Stimulated activated CD4-positive, alpha-beta T cell treated with anti-CD3 and anti-CD28 coated beads, Interleukin-12 subunit alpha, Interleukin-12 subunit beta, amount 100 ng/mL, for 48 hours (primary cell): Measurements from ENCODE around the gene GBP3.
"Not testable (repeated sequence)": the region's sequence is repeated elsewhere in the genome, so short reads cannot be mapped to it uniquely, and the experiment has no call there.

Source experiments
- DNase-seq, 3 donors: peaks; one replicate each; pipeline ENCODE4 v3.0.0-alpha.2; 2020; ENCODE audit warnings: low read depth in 2 of 3, low spot score in 1 of 3

GBP3 gene

GRCh38 chr1:89041721-89042120, 19.1 kb upstream of the GBP3 start:
- DNase-seq: no peak

GRCh38 chr1:89041119-89041641, 18.5 kb upstream of the GBP3 start:
- DNase-seq: peak in 2 of 3 donors; percentile 29 to 37

GRCh38 chr1:89040315-89040626, 17.6 kb upstream of the GBP3 start:
- DNase-seq: no peak

GRCh38 chr1:89037186-89037585, 14.5 kb upstream of the GBP3 start:
- DNase-seq: no peak

- DNase-seq: no peak
Observed at GRCh38 chr1:89035080-89035479, 12.4 kb upstream of the GBP3 start.

- DNase-seq: not testable (repeated sequence)
Observed at GRCh38 chr1:89034004-89034403, 11.3 kb upstream of the GBP3 start.

GRCh38 chr1:89029051-89029450, 6.4 kb upstream of the GBP3 start:
- DNase-seq: not testable (repeated sequence)

GRCh38 chr1:89025928-89026327, 3.3 kb upstream of the GBP3 start:
- no peak for DNase-seq

- no peak for DNase-seq
Observed at GRCh38 chr1:89023026-89023425, 360 bp upstream of the GBP3 start.

- DNase-seq: not testable (repeated sequence)
Observed at GRCh38 chr1:89018318-89018717, 4.3 kb downstream of the GBP3 start.

GRCh38 chr1:89008511-89008910, 14.2 kb downstream of the GBP3 start:
- DNase-seq: no peak

- DNase-seq: no peak
Observed at GRCh38 chr1:89005286-89006151, 17.1 kb downstream of the GBP3 start.

- DNase-seq: not testable (repeated sequence)
Observed at GRCh38 chr1:89002176-89002575, 20.5 kb downstream of the GBP3 start.

GRCh38 chr1:89001510-89001909, 21.2 kb downstream of the GBP3 start:
- DNase-seq: no peak

- DNase-seq: peak in 1 of 3 donors; percentile 83
Observed at GRCh38 chr1:88998716-88999115, 23.9 kb downstream of the GBP3 start.

GRCh38 chr1:88990426-88990825, 32.2 kb downstream of the GBP3 start:
- no peak for DNase-seq

GRCh38 chr1:88985692-88986091, 37.0 kb downstream of the GBP3 start:
- DNase-seq: no peak

GRCh38 chr1:88985032-88985431, 37.6 kb downstream of the GBP3 start:
- no peak for DNase-seq

- DNase-seq: no peak
Observed at GRCh38 chr1:88984569-88984968, 38.1 kb downstream of the GBP3 start.

- DNase-seq: no peak
Observed at GRCh38 chr1:88983791-88984559, 38.7 kb downstream of the GBP3 start.

GRCh38 chr1:88982055-88982454, 40.6 kb downstream of the GBP3 start:
- no peak for DNase-seq

- not testable (repeated sequence) for DNase-seq
Observed at GRCh38 chr1:88981506-88981905, 41.2 kb downstream of the GBP3 start.
